Gastroesophageal sphincter (tissue), 3 donors: ENCODE results near the gene TSPAN9.

Experiments used
- CTCF ChIP-seq, 4 experiments: fragments of 200-600 bp in 2 of 4; fragments of 450-650 bp in 2 of 4; sonication (generic) in 1 of 4; IDR thresholded peaks; one replicate each; pipeline ENCODE4 v1.5.1; 2017 to 2019; ENCODE audit warnings: antibody characterized with exemption in 4 of 4, mild to moderate bottlenecking in 2 of 4, moderate library complexity in 2 of 4
- POLR2AphosphoS5 ChIP-seq: sonication (generic); formaldehyde crosslinking; IDR thresholded peaks from one replicate; pipeline ENCODE4 v1.6.1; 2017; ENCODE audit warnings: antibody characterized with exemption

GRCh38 chr12:3224530-3224903 lies 147.3 kb downstream of the TSPAN9 start:
- TF ChIP-seq CTCF (IDR thresholded peaks at IDR 0.05) (no peak), POLR2AphosphoS5 (no peak)
